Subcutaneous adipose tissue (tissue), 4 donors: ENCODE measurements around the gene OSBPL6. TPM values are rescaled to one million over a fixed set of nuclear protein-coding genes. Genes with fewer than 3 reads are reported as not detected.

ENCODE experiments used
- total RNA-seq, 4 donors: library from RNA; depleted of rRNA; stranded (reverse); fragments of >200 nt; gene quantifications; one replicate each; pipeline ENCODE4 v1.1.0, GENCODE V29; 2016
- TF ChIP-seq, protein P1 (sequence below): fragments of 450-650 bp; IDR thresholded peaks from one replicate; pipeline ENCODE4 v1.5.1; 2016; ENCODE audit warnings: low read depth, mild to moderate bottlenecking, control low read depth, antibody characterized with exemption, moderate library complexity

The OSBPL6 gene
- total RNA-seq, 4 donors from 2014 or later: 0.68 to 2.1 (median 1.7) TPM

DNA sequence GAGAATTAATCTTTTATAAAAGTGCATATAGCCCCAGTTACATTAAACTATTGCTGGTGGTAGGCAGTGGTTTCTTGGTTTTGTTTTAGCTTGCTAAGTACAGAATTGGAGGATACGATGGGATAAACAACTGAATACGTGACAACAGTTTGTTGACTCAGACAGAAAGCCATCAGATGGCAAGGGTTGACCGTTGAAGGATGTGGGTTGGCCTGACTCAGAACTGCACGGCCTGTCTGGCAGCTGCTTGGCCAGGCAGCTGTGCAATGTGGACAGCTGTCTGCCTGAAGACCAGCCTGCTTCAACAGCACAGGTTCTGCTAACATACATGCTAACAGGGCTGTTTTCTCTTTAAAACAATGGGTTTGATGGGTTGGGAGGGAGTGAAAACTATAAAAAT, 210.1 kb downstream of the OSBPL6 start:
- TF ChIP-seq, protein P1, sequence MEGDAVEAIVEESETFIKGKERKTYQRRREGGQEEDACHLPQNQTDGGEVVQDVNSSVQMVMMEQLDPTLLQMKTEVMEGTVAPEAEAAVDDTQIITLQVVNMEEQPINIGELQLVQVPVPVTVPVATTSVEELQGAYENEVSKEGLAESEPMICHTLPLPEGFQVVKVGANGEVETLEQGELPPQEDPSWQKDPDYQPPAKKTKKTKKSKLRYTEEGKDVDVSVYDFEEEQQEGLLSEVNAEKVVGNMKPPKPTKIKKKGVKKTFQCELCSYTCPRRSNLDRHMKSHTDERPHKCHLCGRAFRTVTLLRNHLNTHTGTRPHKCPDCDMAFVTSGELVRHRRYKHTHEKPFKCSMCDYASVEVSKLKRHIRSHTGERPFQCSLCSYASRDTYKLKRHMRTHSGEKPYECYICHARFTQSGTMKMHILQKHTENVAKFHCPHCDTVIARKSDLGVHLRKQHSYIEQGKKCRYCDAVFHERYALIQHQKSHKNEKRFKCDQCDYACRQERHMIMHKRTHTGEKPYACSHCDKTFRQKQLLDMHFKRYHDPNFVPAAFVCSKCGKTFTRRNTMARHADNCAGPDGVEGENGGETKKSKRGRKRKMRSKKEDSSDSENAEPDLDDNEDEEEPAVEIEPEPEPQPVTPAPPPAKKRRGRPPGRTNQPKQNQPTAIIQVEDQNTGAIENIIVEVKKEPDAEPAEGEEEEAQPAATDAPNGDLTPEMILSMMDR: no peak

DNA sequence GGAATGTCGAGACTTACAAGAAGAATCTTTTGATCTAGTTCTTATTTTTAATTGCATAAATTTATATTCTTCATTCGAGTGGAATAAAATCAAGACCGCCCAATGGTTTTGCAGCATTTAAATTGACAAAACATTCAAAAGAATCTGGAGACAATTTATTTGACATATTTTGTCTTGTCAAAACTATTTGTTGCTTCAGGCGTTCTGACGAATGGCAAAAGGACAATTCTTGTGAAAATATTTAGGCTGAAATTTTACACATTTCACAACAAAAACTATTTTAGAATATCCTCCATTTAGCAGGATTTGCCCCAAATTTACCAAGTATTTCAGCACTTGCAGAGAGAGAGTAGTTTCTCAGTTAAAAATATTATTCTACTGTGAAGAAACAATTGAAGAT, 214.9 kb downstream of the OSBPL6 start:
- TF ChIP-seq, protein P1: no peak

DNA sequence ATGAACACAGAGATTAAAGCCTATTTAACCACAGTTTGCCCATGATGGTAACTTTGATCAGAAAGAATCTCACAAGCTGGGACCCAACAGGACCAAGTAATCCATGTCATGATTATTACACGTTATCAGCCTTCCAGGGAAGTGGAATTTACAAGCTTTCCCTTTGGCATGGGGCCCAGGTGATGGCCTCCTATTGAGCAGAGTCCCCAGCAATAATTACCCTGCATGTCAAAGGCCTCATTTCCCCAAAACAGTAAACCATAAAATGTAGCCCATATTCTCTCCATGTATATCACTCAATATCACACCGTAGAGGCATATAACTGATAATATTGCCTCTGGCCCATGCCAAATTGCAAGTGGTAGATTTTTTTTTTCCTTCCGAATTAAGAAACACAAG, 217.7 kb downstream of the OSBPL6 start:
- TF ChIP-seq, protein P1: no peak

DNA sequence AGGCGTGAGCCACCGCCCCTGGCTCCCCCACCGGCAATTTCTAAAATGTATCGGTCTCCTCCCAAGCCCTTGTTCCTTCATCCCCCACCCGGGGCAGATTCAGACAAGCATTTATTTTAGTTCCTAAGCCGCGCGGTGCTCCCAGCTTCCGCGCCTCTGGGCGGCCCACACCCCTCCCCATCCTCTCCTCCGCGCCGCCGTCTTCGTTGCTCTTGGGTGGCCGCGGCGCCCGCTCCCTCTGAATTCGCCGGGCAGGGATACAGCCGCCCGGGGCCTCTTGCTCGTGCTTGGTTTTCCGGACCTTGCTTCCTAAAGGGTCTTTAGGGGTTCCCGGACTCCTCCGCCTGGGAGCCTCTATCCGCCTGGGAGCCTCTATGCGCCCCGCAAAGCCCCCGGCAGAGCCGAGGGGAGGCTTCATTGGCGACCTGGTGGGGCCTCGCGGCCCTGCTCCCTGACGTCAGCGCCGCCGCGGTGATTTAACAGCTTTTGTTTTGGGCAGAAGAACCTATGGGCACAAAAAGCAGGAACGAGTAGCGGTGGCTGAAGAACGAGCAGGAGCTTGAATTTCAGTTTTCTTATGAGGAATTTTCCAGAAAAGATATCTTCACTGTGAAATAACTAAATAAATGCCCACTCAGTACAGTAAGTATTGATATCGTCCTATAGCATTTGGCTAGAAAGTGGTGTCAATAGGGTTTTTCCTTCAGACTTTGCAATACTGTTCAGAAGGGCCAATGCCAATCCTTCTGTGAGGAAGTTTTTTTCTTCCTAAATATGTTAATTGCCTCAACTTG, 219.4 kb downstream of the OSBPL6 start:
- TF ChIP-seq, protein P1: no peak

DNA sequence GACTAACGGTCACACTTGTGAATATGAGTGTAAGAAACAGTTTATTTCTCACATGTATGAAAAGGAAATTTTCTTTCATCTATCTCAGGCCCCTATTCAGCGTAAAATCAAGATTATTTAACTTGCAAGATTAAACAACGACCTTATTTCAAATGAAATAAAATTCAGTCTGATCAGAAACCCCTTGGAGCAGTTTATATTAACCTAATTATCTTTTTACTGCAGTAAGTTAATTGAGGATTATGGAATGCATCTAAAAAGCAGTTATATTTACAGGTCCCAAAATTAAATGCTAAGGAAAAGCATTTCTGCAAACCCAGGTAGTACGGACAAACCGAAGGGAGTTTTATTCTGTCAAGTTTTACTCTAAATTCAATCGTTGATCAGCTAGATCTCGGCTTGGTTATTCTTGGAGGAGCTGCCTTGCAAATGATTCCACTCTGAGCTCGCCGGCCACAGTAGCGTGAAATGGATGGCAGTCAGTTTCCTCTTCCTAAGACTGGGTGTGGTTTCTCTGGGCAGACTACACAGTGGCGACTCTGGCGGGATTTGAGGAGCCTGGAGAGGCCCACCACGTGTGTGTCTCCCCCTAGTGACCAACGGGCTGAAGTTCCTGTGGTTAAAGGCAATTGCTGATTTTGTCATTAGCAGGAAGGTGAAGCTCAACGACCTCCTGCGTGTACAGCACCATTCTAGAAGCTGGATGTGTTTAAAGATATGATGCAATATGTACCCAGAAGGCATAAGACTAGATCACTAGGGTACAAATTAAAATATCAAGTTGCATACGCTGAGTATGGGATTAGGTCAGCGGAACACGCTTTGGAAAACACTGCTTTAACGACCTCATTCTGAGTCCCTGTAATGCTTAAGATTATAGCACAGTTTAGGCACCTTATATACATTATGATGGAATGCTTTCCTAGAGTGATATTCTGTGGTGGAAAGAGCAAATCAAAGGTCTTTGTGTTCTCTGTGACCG, 220.2 kb downstream of the OSBPL6 start:
- TF ChIP-seq, protein P1: no peak

DNA sequence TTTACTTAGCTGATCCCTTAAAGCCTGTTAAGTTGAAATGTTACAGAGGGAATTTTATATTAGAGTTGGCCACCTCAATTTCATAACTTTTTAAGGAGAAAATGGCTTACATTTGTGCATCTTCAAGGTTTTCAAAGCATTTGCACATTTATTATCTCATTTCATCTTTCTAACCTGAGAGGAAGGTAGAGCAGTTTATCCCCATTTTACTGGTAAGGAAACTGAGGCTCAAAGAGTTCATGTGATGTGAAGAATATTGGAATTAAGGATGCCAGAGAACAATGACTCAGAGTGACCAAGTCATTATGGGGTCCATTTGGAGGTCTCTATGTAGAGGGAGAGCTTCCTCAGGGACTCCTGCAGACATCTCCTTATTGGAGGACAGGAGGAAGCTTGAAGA, 221.7 kb downstream of the OSBPL6 start:
- TF ChIP-seq, protein P1: no peak

DNA sequence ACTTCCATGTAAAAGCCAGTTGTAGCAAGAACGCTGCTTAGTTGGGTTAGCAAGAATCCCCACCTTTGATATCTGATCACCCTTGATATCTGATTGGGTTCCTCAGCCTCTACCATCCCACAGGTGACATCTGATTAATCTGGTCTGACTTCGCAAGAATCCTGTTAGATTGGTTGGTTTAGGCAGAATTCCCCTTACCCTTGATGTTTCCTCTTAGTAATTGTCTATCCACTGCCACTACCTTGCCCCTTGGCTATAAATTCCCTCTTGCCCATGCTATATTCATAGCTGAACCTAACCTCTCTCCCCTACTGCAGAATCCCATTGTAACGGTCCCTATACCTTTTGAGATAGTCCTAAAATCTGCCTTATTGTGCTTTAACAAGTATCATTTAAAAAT, 223.6 kb downstream of the OSBPL6 start:
- TF ChIP-seq, protein P1: no peak
